Left kidney (tissue), 2 donors: ENCODE results near the gene PPP4R3A. TPM values are rescaled to one million over a fixed set of nuclear protein-coding genes. Genes with fewer than 3 reads are reported as not detected.
"Not testable (repeated sequence)": the region's sequence is repeated elsewhere in the genome, so short reads cannot be mapped to it uniquely, and the experiment has no call there.

Experiments used
- DNase-seq: peaks from one replicate; pipeline ENCODE4 v3.0.0-alpha.2; 2013
- polyA plus RNA-seq: library from polyadenylated mRNA; unstranded; fragments of 120-200 nt; gene quantifications from one replicate; pipeline ENCODE4 v1.2.1, GENCODE V29; 2013; ENCODE audit not compliant: insufficient read length

PPP4R3A gene
- polyA plus RNA-seq, 1 donor, result 136 TPM

GRCh38 chr14:91409928-91410718, 100.0 kb downstream of the PPP4R3A start:
- DNase-seq, result no peak

GRCh38 chr14:91409240-91409639, 100.9 kb downstream of the PPP4R3A start:
- not testable (repeated sequence) for DNase-seq

Other genes starting within 250 kb of the PPP4R3A start
- gene CCDC88C, start 92.5 kb downstream of the PPP4R3A start, polyA plus RNA-seq, result 42.5 TPM
- 0.96 TPM for gene CATSPERB, start 221.8 kb upstream of the PPP4R3A start, polyA plus RNA-seq